Gastrocnemius medialis (tissue), 4 donors: ENCODE data around the gene MCRIP2. TPM values are rescaled to one million over a fixed set of nuclear protein-coding genes. Genes with fewer than 3 reads are reported as not detected.

Experiments used
- ATAC-seq, 2 donors: fragments of 150-250 bp; one replicate each; pipeline ENCODE4 v1.9.1; 2016
- DNase-seq, 2 donors: peaks; one replicate each; pipeline ENCODE4 v3.0.0-alpha.2; 2019
- H3K27ac ChIP-seq, 4 donors: fragments of 200-600 bp; sonication (generic); 1 replicate in 1 of 4; 2 replicates in 3 of 4; pipeline ENCODE4 v1.5.1; 2016 to 2018; ENCODE audit warnings: mild to moderate bottlenecking in 2 of 4, moderate library complexity in 1 of 4
- H3K27me3 ChIP-seq, 3 donors: fragments of 200-600 bp; sonication (generic) in 2 of 3; 1 replicate in 1 of 3; 2 replicates in 2 of 3; pipeline versions ENCODE4 v1.5.1 to v1.6.0; 2016 to 2019; ENCODE audit warnings: mild to moderate bottlenecking in 1 of 3, moderate library complexity in 1 of 3
- H3K36me3 ChIP-seq, 2 donors: fragments of 200-600 bp; sonication (generic) in 1 of 2; one replicate each; pipeline ENCODE4 v1.5.1; 2017 to 2018
- H3K4me1 ChIP-seq, 2 donors: fragments of 200-600 bp; sonication (generic) in 1 of 2; one replicate each; pipeline ENCODE4 v1.5.1; 2016 to 2017; ENCODE audit warnings: mild to moderate bottlenecking in 2 of 2
- H3K4me3 ChIP-seq, 4 donors: fragments of 200-600 bp; sonication (generic) in 3 of 4; 1 replicate in 1 of 4; 2 replicates in 3 of 4; pipeline ENCODE4 v1.5.1; 2016 to 2019; ENCODE audit warnings: mild to moderate bottlenecking in 2 of 4
- H3K9me3 ChIP-seq, 3 donors: fragments of 200-600 bp; sonication (generic) in 2 of 3; 1 replicate in 1 of 3; 2 replicates in 2 of 3; pipeline ENCODE4 v1.5.1; 2016 to 2019
- POLR2A ChIP-seq, 2 donors: fragments of 450-650 bp; IDR thresholded peaks; one replicate each; pipeline ENCODE4 v1.6.1; 2017; ENCODE audit warnings: antibody characterized with exemption in 2 of 2, mild to moderate bottlenecking in 2 of 2, moderate library complexity in 2 of 2
- in situ Hi-C, 4 donors: fragments of 200-750 bp; cut with MboI; loops; one replicate each; pipeline versions ENCODE4 v1.15.0 to v1.8.0; 2017; ENCODE audit warnings: low sequenced_read_pairs in 4 of 4
- intact Hi-C: fragments of 100-400 bp; cut with DNase I; formaldehyde crosslinking; loops from one replicate; pipeline ENCODE4 v1.15.1; 2023; ENCODE audit warnings: low total_unique reads
- total RNA-seq, 4 donors: library from RNA; depleted of rRNA; stranded (reverse); fragments of >200 nt; gene quantifications; one replicate each; pipeline versions ENCODE4 v1.1.0 to v1.2.3, GENCODE V29; 2016
- TF ChIP-seq, protein P1 (sequence below), 5 experiments: fragments of 450-650 bp in 3 of 5; fragments of 200-600 bp in 2 of 5; sonication (generic) in 2 of 5; IDR thresholded peaks in 4 of 5; conservative IDR thresholded peaks in 1 of 5; 1 replicate in 4 of 5; 2 replicates in 1 of 5; pipeline ENCODE4 v1.5.1; 2016 to 2019; ENCODE audit warnings: antibody characterized with exemption in 5 of 5, mild to moderate bottlenecking in 3 of 5, moderate library complexity in 3 of 5

Gene MCRIP2
- total RNA-seq, 4 donors from 2014 or later: 59.6 to 155 (median 114) TPM

DNA sequence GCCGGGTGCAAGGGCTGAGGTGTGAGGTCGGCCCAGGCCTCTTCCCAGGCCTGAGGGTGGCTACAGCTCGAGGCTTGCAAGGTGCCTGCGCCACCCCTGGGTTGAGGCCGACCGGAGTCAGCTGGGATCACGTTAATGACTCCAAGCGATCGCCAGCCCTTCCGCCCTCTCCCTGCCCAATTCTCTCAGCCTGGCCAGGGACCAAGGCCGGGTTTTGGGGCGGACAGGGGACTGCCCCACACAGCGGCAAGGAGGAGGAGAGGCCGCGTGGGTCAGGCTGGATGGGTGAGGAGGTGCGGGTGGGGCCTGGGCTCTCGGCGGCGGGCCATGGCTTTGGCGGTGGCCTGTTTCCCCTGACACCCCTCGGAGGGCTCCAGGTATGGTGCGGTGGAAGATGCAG lies 51.7 kb downstream of the MCRIP2 start:
- Histone ChIP-seq H3K27ac (no peak overlapping the region), H3K4me1 (peaks cover 13 to 19% of the 10 kb centered on the region in 2 donors), H3K9me3 (no peaks in the 10 kb centered on the region), H3K36me3 (no peaks in the 10 kb centered on the region), H3K4me3 (no peak overlapping the region), H3K27me3 (peaks cover 46 to 57% (median 49%) of the 10 kb centered on the region in 3 donors)
- in situ Hi-C loops: no loop called here
- intact Hi-C loops: no loop called here
- ATAC-seq (no peak), DNase-seq (no peak)
- no peak for TF ChIP-seq POLR2A (IDR thresholded peaks at IDR 0.05)
- TF ChIP-seq, protein P1, sequence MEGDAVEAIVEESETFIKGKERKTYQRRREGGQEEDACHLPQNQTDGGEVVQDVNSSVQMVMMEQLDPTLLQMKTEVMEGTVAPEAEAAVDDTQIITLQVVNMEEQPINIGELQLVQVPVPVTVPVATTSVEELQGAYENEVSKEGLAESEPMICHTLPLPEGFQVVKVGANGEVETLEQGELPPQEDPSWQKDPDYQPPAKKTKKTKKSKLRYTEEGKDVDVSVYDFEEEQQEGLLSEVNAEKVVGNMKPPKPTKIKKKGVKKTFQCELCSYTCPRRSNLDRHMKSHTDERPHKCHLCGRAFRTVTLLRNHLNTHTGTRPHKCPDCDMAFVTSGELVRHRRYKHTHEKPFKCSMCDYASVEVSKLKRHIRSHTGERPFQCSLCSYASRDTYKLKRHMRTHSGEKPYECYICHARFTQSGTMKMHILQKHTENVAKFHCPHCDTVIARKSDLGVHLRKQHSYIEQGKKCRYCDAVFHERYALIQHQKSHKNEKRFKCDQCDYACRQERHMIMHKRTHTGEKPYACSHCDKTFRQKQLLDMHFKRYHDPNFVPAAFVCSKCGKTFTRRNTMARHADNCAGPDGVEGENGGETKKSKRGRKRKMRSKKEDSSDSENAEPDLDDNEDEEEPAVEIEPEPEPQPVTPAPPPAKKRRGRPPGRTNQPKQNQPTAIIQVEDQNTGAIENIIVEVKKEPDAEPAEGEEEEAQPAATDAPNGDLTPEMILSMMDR (IDR thresholded peaks at IDR 0.05 in 4 of 5, conservative IDR thresholded peaks at IDR 0.05 in 1 of 5): no peak

DNA sequence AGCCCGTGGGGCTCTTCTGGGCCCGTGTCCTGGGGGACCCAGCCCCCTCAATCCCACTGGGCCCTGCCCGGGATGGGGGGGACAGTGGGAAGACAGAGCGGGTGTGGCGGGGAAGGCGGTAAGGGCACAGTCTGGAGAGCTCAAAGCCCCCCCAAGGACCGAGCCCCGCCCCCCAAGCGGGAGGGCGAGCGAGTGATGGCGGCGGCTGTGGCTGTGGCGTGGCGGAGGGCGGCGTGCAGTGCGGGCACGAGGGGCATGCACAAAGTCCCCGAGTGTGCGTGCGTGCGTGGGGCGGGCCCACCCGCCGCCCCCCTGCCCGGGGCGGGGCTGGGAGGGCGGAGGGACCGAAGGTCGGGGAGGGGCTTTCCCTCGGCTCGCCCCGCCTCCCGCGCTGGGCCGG lies 52.1 kb downstream of the MCRIP2 start:
- ATAC-seq: no peak
- H3K4me3 ChIP-seq: no peak overlapping the region
- TF ChIP-seq POLR2A (IDR thresholded peaks at IDR 0.05): no peak
- TF ChIP-seq, protein P1 (IDR thresholded peaks at IDR 0.05 in 4 of 5, conservative IDR thresholded peaks at IDR 0.05 in 1 of 5): no peak

DNA sequence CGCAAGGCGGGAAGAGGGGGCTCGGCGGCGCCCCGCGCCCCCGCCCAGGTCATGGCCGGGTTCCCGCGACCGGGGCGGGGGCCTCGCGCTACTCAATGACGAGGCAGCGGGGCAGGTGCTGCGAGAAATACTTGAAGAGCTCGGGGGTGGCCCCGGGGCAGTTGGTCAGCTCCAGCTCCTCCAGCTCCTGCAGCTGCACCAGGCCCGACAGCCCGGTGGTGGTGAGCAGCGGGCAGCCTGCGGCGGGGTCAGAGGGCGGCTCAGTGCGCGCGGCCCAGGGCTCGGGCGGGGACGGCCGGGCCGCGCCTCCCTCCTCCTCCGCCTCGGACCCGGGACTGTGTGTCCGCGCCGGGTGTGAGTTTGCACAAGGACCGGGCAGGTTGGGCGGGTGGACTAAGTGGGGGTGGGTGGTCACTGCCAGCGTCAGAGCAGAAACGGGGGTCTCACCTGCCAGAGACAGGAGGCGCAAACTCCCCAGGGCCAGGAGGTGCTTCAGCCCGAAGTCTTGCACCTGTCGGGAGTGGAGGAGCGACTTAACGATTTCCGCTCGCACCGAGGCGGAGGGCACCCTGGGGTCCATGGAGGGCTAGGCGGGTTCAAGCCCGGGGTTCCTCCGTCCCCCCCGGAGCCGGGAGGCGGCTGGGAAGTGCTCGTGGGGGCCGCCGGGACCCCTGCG lies 52.7 kb downstream of the MCRIP2 start:
- TF ChIP-seq, protein P1 (IDR thresholded peaks at IDR 0.05 in 4 of 5, conservative IDR thresholded peaks at IDR 0.05 in 1 of 5): no peak
- no peak for TF ChIP-seq POLR2A (IDR thresholded peaks at IDR 0.05)
- in situ Hi-C loops: no loop called here
- no peak for DNase-seq
- Histone ChIP-seq H3K27me3 (peaks cover 51 to 63% (median 57%) of the 10 kb centered on the region in 3 donors), H3K4me1 (peaks cover 4 to 10% of the 10 kb centered on the region in 2 donors), H3K36me3 (no peaks in the 10 kb centered on the region), H3K27ac (no peak overlapping the region), H3K4me3 (no peak overlapping the region), H3K9me3 (no peaks in the 10 kb centered on the region)
- intact Hi-C loops: no loop called here
- no peak for ATAC-seq

More for the DNA sequence above, 52.1 kb downstream of the MCRIP2 start:
- intact Hi-C loops: no loop called here
- no peak overlapping the region for H3K27ac ChIP-seq
- no peak for DNase-seq
- H3K4me1 ChIP-seq: peaks cover 9 to 15% of the 10 kb centered on the region in 2 donors
- no peaks in the 10 kb centered on the region for H3K9me3 ChIP-seq
- in situ Hi-C loops: no loop called here
- no peaks in the 10 kb centered on the region for H3K36me3 ChIP-seq
- peaks cover 46 to 58% (median 51%) of the 10 kb centered on the region in 3 donors for H3K27me3 ChIP-seq

DNA sequence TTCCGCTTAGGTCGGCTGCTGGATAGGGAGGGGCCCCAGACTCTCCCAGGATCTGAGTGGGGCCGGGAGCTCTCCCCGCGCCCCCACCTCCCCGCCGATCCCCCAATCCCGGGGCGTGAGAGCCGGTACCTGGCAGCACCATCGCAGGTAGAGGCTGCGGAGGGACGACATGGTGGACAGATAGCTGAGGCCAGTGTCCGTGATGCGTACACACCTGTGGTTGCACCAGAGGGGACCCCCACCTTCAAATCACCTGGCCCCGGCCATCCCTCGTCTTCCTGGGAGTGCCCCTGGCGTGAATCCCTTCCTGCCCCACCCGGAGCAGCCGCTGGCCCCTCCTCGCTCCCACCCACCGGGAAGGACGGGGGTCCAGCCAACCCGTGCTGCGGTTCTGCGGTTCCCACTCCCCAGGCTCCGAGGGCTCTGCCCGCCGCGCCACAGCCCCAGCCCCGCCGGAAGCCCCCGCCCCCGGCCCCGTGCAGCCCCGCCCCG lies 53.3 kb downstream of the MCRIP2 start:
- Histone ChIP-seq H3K27ac (no peak overlapping the region), H3K36me3 (no peaks in the 10 kb centered on the region), H3K9me3 (no peaks in the 10 kb centered on the region), H3K27me3 (peaks cover 57 to 69% (median 62%) of the 10 kb centered on the region in 3 donors), H3K4me1 (peaks cover 0 to 4% of the 10 kb centered on the region in 2 donors), H3K4me3 (no peak overlapping the region)
- intact Hi-C loops: no loop called here
- TF ChIP-seq, protein P1 (IDR thresholded peaks at IDR 0.05 in 4 of 5, conservative IDR thresholded peaks at IDR 0.05 in 1 of 5): no peak
- TF ChIP-seq POLR2A (IDR thresholded peaks at IDR 0.05): no peak
- DNase-seq: no peak
- in situ Hi-C loops: no loop called here
- no peak for ATAC-seq
